Fibroblast of lung (primary cell): ENCODE results near the gene GRID1. TPM values are rescaled to one million over a fixed set of nuclear protein-coding genes. Genes with fewer than 3 reads are reported as not detected.

Source experiments
- DNase-seq, 2 donors: peaks; one replicate each; pipeline versions ENCODE4 v3.0.0 to v3.0.0-alpha.2; 2010; ENCODE audit warnings: low read depth in 2 of 2
- H2AFZ ChIP-seq: 2 replicates; pipeline ENCODE4 v1.5.1; 2012; ENCODE audit warnings: low read length, control low read depth, inconsistent platforms
- H3K27ac ChIP-seq: 2 replicates; pipeline ENCODE4 v1.5.1; 2011; ENCODE audit warnings: low read length, control low read depth; ENCODE audit not compliant: insufficient read depth
- H3K27me3 ChIP-seq: 2 replicates; pipeline ENCODE4 v1.5.1; 2011; ENCODE audit warnings: mild to moderate bottlenecking, low read length; ENCODE audit not compliant: control insufficient read depth, insufficient read depth
- H3K36me3 ChIP-seq: 2 replicates; pipeline ENCODE4 v1.5.1; 2011; ENCODE audit warnings: low read length; ENCODE audit not compliant: control insufficient read depth, insufficient read depth
- H3K4me1 ChIP-seq: 2 replicates; pipeline ENCODE4 v1.5.1; 2011; ENCODE audit warnings: low read length; ENCODE audit not compliant: control insufficient read depth, insufficient read depth; ENCODE audit errors: extremely low read depth
- H3K4me2 ChIP-seq: 2 replicates; pipeline ENCODE4 v1.5.1; 2011; ENCODE audit warnings: low read length, control low read depth; ENCODE audit not compliant: insufficient read depth; ENCODE audit errors: extremely low read depth
- H3K4me3 ChIP-seq, 4 experiments: fragments of 200-600 bp in 1 of 4; sonication (generic) in 1 of 4; replicated peaks in 1 of 4; 2 replicates each; pipeline ENCODE4 v1.5.1; 2011 to 2016; ENCODE audit warnings: low read length in 4 of 4, low read depth in 3 of 4, mild to moderate bottlenecking in 3 of 4, control low read depth in 2 of 4, inconsistent platforms in 1 of 4, mixed read lengths in 1 of 4; ENCODE audit not compliant: insufficient read depth in 1 of 4; ENCODE audit errors: control extremely low read depth in 1 of 4
- H3K79me2 ChIP-seq: 2 replicates; pipeline ENCODE4 v1.5.1; 2012; ENCODE audit warnings: mild to moderate bottlenecking, low read length, inconsistent platforms; ENCODE audit not compliant: control insufficient read depth, insufficient read depth
- H3K9ac ChIP-seq: 2 replicates; pipeline ENCODE4 v1.5.1; 2011; ENCODE audit warnings: mild to moderate bottlenecking, low read length, control low read depth; ENCODE audit not compliant: insufficient read depth
- H3K9me3 ChIP-seq: 2 replicates; pipeline ENCODE4 v1.5.1; 2012; ENCODE audit warnings: low read depth, low read length; ENCODE audit not compliant: control insufficient read depth, insufficient read depth
- H4K20me1 ChIP-seq: 2 replicates; pipeline ENCODE4 v1.5.1; 2011; ENCODE audit warnings: low read length; ENCODE audit not compliant: control insufficient read depth, insufficient read depth; ENCODE audit errors: extremely low read depth
- CTCF ChIP-seq, 2 donors: IDR thresholded peaks in 1 of 2; conservative IDR thresholded peaks in 1 of 2; 1 replicate in 1 of 2; 2 replicates in 1 of 2; pipeline ENCODE4 v1.5.1; 2011 to 2012; ENCODE audit warnings: low read length in 2 of 2, control low read depth in 1 of 2, inconsistent platforms in 1 of 2, low read depth in 1 of 2, mild to moderate bottlenecking in 1 of 2
- EZH2 ChIP-seq: IDR thresholded peaks from 2 replicates; pipeline ENCODE4 v1.5.1; 2012; ENCODE audit warnings: low read length, control low read depth, mild to moderate bottlenecking; ENCODE audit errors: missing control alignments
- polyA plus RNA-seq, 2 donors: library from polyadenylated mRNA; depleted of rRNA in 1 of 2; stranded (reverse) in 1 of 2; unstranded in 1 of 2; fragments of >200 nt; gene quantifications; 2 replicates each; pipeline ENCODE4 v1.2.1, GENCODE V29; 2011 to 2012; ENCODE audit warnings: missing spikeins in 1 of 2
- total RNA-seq: library from RNA; depleted of rRNA; stranded (reverse); fragments of >200 nt; gene quantifications from 2 replicates; pipeline ENCODE4 v1.2.1, GENCODE V29; 2014

The GRID1 gene
- total and polyA plus RNA-seq, 2 donors (not counting 1 experiment from before 2014, with no cell fraction given): 0.03 to 0.33 TPM

DNA sequence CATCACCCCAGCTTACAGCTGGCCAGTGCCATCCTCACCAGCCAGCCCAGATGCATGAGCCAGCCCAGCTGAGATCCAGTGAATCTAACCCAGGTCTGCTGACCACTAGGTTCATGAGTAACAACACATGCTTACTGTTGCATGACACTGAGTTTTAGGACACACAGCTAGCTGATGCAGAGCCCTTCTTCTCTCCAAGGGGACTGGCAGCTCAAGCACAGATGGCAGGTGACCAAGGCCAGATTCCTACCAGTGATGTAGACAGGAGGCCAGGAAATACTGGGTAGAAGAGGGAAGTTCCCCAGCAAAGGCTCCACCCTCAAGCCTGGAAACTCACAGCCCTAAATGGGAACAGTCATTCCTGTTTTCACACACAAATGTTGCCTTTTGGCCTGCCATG lies 236.6 kb downstream of the GRID1 start:
- Histone ChIP-seq H3K79me2 (no peaks in the 10 kb centered on the region), H4K20me1 (no peaks in the 10 kb centered on the region), H3K9me3 (no peaks in the 10 kb centered on the region), H2AFZ (no peak overlapping the region), H3K4me3 (no peak overlapping the region), H3K27me3 (no peaks in the 10 kb centered on the region), H3K27ac (no peak overlapping the region), H3K4me1 (no peaks in the 10 kb centered on the region), H3K36me3 (no peaks in the 10 kb centered on the region), H3K4me2 (no peak overlapping the region), H3K9ac (no peak overlapping the region)
- no peak for TF ChIP-seq EZH2
- TF ChIP-seq CTCF (conservative IDR thresholded peaks at IDR 0.05 in 1 of 2, IDR thresholded peaks at IDR 0.05 in 1 of 2; ENCODE audit: low read depth in 1 of 2, low read length in 2 of 2): no peak
- no peak for DNase-seq

GRCh38 chr10:86128360-86128759 lies 238.2 kb downstream of the GRID1 start:
- H3K79me2 ChIP-seq: no peaks in the 10 kb centered on the region
- H3K4me3 ChIP-seq: no peak overlapping the region
- H3K9me3 ChIP-seq: no peaks in the 10 kb centered on the region
- no peaks in the 10 kb centered on the region for H3K36me3 ChIP-seq
- DNase-seq: no peak
- no peaks in the 10 kb centered on the region for H4K20me1 ChIP-seq
- H3K9ac ChIP-seq: no peak overlapping the region
- TF ChIP-seq CTCF (conservative IDR thresholded peaks at IDR 0.05 in 1 of 2, IDR thresholded peaks at IDR 0.05 in 1 of 2; ENCODE audit: low read depth in 1 of 2, low read length in 2 of 2) (no peak), EZH2 (no peak)
- H3K4me1 ChIP-seq: no peaks in the 10 kb centered on the region
- H2AFZ ChIP-seq: no peak overlapping the region
- no peaks in the 10 kb centered on the region for H3K27me3 ChIP-seq
- no peak overlapping the region for H3K27ac ChIP-seq
- no peak overlapping the region for H3K4me2 ChIP-seq

DNA sequence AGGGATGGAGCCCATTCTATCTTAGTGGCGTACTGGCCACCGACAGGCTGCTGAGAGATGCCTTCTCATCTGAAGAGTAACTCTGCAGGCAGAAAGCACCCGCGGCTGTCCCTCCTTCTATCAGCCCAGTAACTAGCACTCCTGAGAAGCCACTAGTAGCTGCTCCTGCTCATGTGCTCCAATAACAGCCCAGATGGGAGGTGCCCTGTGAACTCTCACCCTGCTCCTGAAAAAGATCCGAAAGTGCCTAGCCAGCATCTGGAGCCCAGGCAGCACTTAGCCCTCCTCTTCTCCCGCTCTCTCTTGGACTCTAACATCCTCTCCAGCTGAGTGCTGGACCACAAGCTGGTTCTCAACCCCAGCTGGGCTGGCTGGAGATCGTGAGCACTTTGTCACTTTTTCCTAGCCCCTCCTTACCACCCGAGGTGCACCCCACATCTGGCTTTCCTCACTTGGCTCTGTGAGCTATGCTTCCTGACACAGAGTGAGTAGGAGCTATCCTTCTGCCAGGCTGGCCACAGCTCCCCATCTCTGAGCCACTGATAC lies 239.2 kb downstream of the GRID1 start:
- no peak for DNase-seq
- Histone ChIP-seq H3K4me1 (no peaks in the 10 kb centered on the region), H3K4me3 (no peak overlapping the region), H3K9me3 (no peaks in the 10 kb centered on the region), H3K27ac (no peak overlapping the region), H2AFZ (no peak overlapping the region), H3K9ac (no peak overlapping the region), H3K79me2 (no peaks in the 10 kb centered on the region), H3K36me3 (no peaks in the 10 kb centered on the region), H3K4me2 (no peak overlapping the region), H4K20me1 (no peaks in the 10 kb centered on the region), H3K27me3 (no peaks in the 10 kb centered on the region)
- TF ChIP-seq EZH2 (no peak), CTCF (conservative IDR thresholded peaks at IDR 0.05 in 1 of 2, IDR thresholded peaks at IDR 0.05 in 1 of 2; ENCODE audit: low read depth in 1 of 2, low read length in 2 of 2) (no peak)
